CD4-positive, alpha-beta T cell treated with Interleukin-17A for 1 hour (primary cell): ENCODE measurements around the gene SCCPDH.
A peak's percentile ranks its signal among the peaks of the same experiment; 100 is the strongest.
"Not testable (repeated sequence)": the region's sequence is repeated elsewhere in the genome, so short reads cannot be mapped to it uniquely, and the experiment has no call there.

Experiments used
- DNase-seq: peaks from one replicate; pipeline ENCODE4 v3.0.0-alpha.2; 2020

The SCCPDH gene

GRCh38 chr1:246708166-246708565, 16.0 kb upstream of the SCCPDH start:
- DNase-seq = no peak

GRCh38 chr1:246709196-246709595, 15.0 kb upstream of the SCCPDH start:
- DNase-seq = no peak

- DNase-seq = no peak
These were observed 14.4 kb upstream of the SCCPDH start for GRCh38 chr1:246709835-246710234.

GRCh38 chr1:246711548-246712003, 12.6 kb upstream of the SCCPDH start:
- no peak for DNase-seq

GRCh38 chr1:246712428-246712827, 11.8 kb upstream of the SCCPDH start:
- DNase-seq = not testable (repeated sequence)

- not testable (repeated sequence) for DNase-seq
These were observed 4.8 kb upstream of the SCCPDH start for GRCh38 chr1:246719361-246719760.

GRCh38 chr1:246720814-246721213, 3.4 kb upstream of the SCCPDH start:
- not testable (repeated sequence) for DNase-seq

- DNase-seq = no peak
These were observed 1.5 kb upstream of the SCCPDH start for GRCh38 chr1:246722720-246723119.

- DNase-seq = peak; percentile 3
These were observed 504 bp downstream of the SCCPDH start for GRCh38 chr1:246724731-246725095.

- DNase-seq = no peak
These were observed 982 bp downstream of the SCCPDH start for GRCh38 chr1:246725191-246725590.

GRCh38 chr1:246726255-246726679, 2.1 kb downstream of the SCCPDH start:
- DNase-seq = no peak

GRCh38 chr1:246726881-246727280, 2.7 kb downstream of the SCCPDH start:
- no peak for DNase-seq

- no peak for DNase-seq
These were observed 3.4 kb downstream of the SCCPDH start for GRCh38 chr1:246727594-246727993.

GRCh38 chr1:246728311-246728710, 4.1 kb downstream of the SCCPDH start:
- DNase-seq = no peak

- DNase-seq = not testable (repeated sequence)
These were observed 4.8 kb downstream of the SCCPDH start for GRCh38 chr1:246729040-246729439.

GRCh38 chr1:246730839-246731238, 6.6 kb downstream of the SCCPDH start:
- DNase-seq = no peak

- not testable (repeated sequence) for DNase-seq
These were observed 7.7 kb downstream of the SCCPDH start for GRCh38 chr1:246731873-246732272.

GRCh38 chr1:246733704-246734103, 9.5 kb downstream of the SCCPDH start:
- DNase-seq = no peak

GRCh38 chr1:246734866-246735265, 10.7 kb downstream of the SCCPDH start:
- no peak for DNase-seq

GRCh38 chr1:246735735-246736134, 11.5 kb downstream of the SCCPDH start:
- no peak for DNase-seq

GRCh38 chr1:246742396-246742795, 18.2 kb downstream of the SCCPDH start:
- no peak for DNase-seq

- not testable (repeated sequence) for DNase-seq
These were observed 21.9 kb downstream of the SCCPDH start for GRCh38 chr1:246746155-246746554.

- no peak for DNase-seq
These were observed 23.8 kb downstream of the SCCPDH start for GRCh38 chr1:246748006-246748405.

GRCh38 chr1:246748867-246749266, 24.7 kb downstream of the SCCPDH start:
- DNase-seq = no peak

- no peak for DNase-seq
These were observed 26.5 kb downstream of the SCCPDH start for GRCh38 chr1:246750752-246751151.
